Stimulated activated CD4-positive, alpha-beta T cell treated with anti-CD3 and anti-CD28 coated beads, Interleukin-15, amount 100 ng/mL, for 48 hours (primary cell): ENCODE results near the gene GARIN5A.
"Not testable (repeated sequence)": the region's sequence is repeated elsewhere in the genome, so short reads cannot be mapped to it uniquely, and the experiment has no call there.

Experiments
- DNase-seq, 2 donors: peaks; one replicate each; pipeline ENCODE4 v3.0.0-alpha.2; 2020; ENCODE audit warnings: low read depth in 2 of 2

The GARIN5A gene

DNA sequence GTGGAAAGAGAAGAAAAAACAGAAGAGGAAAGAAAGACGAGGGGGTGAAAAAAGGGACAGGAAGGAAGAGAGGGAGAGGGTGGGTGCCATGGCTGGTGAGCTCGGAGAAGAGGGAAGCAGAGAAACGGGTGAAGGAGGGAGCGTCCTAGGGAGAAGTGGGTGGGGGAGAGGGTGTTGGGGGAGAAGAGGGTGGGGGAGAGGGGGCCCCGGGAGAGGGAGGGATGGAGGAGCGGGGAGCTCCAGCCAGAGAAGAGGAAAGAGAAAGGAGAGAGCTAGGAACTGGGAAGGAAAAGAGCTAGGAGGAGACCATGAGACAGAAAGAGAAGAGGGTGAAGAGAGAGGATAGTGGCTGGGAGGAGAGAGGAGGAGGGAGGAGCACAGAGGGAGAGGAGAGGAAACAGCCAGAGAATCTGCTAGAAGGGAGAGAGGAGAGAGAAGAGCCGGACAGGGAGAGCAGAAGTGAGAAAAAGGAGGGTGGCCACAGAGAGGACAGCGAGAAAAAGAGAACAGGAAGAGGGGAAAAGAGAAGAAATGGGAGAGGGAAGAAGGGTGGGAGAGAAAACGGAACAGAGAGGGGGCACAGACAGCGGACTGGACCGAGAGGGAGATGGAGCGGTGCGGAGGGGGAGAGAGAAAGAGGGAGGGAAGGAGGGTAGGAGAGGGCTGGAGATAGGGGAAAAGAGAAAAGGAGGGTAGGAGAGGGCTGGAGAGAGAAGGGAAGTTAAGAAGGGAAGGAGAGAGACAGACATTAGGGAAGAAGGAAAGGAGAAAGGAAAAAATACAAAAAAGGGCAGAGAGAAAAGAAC lies 11.9 kb upstream of the GARIN5A start:
- DNase-seq = no peak

DNA sequence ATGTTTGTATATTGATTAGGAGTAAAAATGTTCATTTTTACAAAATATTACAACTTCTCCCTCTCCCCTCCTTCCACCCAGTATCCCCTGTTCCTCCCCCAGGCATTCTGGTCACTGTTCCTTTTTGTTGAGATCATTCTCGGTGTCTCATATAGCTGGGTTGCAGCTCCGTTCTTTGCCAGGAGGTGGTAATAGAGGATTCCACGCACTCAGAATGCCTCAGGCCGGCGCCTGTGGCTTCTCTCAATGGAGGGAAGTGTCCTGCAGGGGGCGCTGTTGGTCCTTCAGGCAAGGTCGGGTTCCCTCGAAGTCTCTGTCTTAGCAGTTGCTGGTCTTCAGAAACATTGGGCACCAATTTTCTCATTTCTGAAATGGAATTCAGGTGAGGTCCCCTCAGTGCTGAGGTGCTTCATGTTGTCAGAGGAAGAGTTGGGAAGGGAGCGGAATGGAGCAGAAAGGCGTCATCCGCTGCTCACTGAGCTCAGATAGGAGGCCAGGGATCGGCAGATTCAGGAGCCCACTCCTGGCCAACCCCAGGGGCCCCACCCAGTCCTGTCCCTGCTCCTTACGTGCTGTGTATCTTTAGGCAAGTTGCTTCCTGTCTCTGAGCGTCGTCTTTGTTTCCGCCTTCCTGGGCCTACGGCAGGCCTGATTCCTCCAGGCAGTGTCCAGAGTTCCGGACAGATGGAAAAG lies 10.3 kb upstream of the GARIN5A start:
- peak; percentile 68 to 76 for DNase-seq

GRCh38 chr19:50485284-50485955 lies 8.8 kb upstream of the GARIN5A start:
- DNase-seq = no peak

GRCh38 chr19:50482916-50483315 lies 6.3 kb upstream of the GARIN5A start:
- DNase-seq = no peak

GRCh38 chr19:50482271-50482855 lies 5.7 kb upstream of the GARIN5A start:
- DNase-seq = no peak

- DNase-seq = no peak
Observed at GRCh38 chr19:50481351-50482149, 4.9 kb upstream of the GARIN5A start.

DNA sequence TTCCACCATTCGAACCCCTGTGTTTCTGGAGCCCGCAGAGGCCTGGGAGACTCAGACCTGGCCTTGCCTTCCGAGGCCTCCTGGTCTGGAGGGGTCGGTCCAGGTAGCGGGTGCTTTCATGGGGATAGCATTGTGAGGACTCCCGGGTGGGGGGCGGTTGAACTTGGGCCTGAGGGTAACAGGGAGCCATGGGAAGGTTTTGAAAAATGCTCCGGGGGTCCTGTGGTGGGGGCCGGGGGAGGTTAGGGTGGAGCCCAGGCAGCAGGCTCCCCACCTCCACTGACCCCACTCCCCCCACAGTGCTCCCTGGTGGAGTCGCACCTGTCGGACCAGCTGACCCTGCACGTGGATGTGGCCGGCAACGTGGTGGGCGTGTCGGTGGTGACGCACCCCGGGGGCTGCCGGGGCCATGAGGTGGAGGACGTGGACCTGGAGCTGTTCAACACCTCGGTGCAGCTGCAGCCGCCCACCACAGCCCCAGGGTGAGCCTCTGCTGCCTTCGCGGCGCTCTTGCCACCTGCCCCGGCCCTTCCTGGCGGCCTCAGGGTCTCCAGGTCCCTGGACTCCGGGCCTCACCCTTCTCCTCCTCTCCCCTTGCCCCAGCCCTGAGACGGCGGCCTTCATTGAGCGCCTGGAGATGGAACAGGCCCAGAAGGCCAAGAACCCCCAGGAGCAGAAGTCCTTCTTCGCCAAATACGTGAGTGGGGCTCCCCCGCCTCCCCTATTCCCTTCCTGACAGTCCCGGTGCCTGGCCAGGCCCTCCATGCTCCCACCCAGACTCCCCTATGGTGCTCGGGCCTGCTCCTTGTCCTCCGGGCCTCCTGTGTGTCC lies 3.8 kb upstream of the GARIN5A start:
- DNase-seq = no peak

DNA sequence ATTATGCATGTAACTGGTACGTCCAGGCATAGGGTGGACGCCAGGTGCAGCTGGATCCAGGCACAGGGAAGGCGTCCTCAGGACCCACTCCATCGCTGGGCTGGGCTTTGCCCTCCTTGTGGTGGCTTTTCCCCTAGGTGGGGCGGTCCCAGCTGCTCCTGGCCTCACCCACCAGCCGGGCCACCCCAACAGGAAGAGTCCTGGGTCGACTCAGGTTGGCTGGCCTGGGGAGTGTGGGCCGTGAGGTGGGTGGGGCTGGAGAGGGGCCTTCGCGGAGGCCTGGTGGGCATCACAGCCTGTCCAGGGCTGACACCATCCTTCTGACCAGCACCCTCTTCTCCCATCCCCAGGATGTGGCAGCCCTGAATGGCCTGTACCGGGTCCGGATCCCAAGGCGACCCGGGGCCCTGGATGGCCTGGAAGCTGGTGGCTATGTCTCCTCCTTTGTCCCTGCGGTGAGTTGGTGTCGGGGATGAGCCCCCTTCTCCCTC lies 3.2 kb upstream of the GARIN5A start:
- no peak for DNase-seq

DNA sequence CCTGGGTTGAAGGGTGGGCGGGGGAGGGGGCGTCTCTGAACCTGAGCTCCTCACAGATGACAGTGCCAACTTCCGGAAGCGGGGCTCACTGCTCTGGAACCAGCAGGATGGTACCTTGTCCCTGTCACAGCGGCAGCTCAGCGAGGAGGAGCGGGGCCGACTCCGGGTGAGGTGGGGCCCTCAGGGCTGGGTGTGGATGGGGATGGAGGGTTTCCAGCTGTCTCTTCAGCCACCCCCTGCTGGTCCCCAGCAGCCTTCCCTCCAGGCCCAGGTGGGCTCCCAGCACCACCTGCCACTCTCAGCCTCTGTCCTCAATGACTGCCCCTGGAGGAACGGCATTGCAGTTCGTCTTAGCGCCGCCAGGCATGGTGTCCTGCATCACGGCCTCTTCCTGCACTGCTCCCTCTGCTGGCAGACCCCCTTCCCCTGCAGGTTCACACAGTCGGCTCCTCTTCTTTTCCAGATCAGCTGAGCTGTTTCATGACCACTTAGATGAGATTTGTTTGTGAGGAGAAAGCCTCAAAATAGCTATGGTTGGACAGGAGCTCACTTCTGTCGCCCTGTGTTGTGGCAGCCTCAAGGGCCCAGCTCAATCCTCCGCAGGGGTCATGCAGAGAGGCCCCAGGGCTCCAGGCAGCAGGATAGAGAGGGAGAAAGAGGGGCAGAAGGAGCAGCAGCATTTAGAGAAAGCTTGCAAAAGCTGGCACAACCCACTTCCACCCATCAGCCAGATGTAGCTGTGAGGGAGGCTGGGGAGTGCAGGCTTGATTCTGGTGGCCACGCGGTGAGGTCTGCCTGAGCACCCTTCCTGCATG lies 2.5 kb upstream of the GARIN5A start:
- DNase-seq = no peak

- no peak for DNase-seq
Observed at GRCh38 chr19:50477751-50478515, 1.3 kb upstream of the GARIN5A start.

GRCh38 chr19:50476907-50477238 lies 225 bp upstream of the GARIN5A start:
- DNase-seq = no peak

DNA sequence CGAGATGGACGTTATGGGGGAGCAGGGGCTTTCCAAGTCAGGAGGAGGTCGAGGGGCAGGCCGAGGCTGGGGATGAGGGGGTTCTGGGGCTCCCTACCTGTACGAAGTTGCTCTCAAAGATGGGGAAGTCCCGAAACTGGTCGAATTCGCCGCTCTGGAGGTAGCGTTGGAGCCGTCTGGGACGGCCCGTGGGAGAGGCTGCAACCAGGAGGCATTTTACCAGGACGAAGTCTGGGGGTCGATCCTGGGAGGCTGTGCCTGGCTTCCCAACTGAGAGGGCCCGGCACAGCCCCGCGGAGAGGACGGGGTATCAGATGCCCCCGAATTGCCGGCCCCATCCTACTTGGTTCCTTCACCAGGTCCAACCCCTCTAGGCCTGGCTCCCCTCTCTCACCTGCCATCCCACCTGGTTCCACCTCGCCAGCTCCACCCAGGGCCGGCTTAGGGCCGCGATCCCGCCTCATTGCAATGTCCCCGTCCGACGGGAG lies 868 bp downstream of the GARIN5A start:
- DNase-seq = no peak

DNA sequence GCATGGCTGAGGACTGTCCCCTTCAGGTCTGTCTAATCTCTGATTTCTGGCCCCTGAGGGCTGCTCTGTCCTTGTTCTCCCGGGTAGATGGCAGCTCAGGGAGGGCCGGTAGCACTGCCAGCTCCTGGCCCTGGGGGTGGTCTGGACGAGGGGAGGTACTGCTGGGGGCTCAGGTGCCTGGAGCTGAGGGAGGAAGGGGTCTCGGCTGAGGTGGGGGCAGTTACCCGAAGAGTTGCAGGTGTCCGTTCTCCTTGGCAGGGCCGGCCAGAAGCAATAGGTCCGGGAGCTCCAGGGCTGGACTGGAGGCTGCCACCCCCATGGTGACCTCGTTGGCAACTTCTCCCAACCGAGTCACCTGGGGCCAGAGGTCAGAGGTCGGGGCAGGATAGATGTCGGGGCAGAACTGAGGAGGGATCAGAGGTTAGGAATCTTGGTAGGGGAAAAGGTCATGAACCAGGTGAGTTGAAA lies 1.5 kb downstream of the GARIN5A start:
- DNase-seq = no peak

DNA sequence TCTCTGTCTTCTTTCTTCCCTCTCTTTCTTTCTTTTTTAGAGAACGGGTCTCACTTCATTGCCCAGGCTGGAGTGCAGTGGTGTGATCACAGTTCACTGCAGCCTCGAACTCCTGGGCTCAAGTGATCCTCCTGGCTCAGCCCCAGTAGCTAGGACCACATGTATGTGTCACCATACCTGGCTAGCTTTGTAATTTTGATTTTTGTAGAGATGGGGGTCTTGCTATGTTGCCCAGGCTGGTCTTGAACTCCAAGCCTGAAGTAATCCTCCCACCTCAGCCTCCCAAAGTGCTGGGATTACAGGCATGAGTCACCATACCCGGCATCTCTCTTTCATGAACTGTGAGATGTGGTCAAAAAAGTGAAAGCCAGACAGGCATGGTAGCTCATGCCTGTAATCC lies 3.3 kb downstream of the GARIN5A start:
- DNase-seq = not testable (repeated sequence)

- no peak for DNase-seq
Observed at GRCh38 chr19:50468818-50469217, 7.8 kb downstream of the GARIN5A start.

DNA sequence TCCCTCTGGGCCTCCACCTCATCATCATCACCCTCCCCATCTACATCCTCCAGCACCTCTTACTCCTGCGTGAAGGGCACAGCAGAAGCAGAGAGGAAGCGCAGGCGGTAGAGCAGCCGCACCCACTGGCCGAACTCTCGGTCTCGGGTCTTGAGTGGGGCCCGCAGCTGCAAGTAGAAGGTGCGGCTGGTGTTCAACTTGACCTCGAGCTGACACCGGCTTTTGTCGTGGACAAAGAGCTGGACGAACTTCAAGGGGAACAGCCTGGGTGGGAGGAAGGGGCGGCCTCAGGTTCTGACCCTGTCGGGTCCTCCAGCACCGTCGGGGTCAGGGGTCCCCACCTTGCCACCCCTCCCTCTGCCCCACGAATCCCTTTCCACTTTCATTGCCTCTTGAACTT lies 9.1 kb downstream of the GARIN5A start:
- DNase-seq = no peak

DNA sequence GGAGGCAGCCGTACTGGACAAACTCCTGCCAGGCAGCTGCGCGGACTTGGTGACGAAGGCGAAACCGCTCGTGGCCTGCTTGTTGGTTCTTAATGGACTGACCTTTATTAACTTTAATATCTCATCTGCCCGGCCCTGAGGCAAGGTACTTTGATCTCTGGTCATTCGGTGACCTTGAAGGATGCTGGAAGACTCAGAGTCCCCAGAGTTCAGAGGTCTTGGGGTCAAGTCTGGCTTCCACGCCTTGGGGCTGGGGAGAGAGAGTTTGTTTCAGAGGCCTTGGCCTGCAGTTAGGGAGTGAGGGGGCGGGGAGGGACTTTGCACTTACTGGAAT lies 10.0 kb downstream of the GARIN5A start:
- DNase-seq = no peak

- no peak for DNase-seq
Observed at GRCh38 chr19:50465986-50466705, 10.5 kb downstream of the GARIN5A start.
